HG03378 (cell line): ENCODE data around the gene SDC1.
"Not testable (repeated sequence)": the region's sequence is repeated elsewhere in the genome, so short reads cannot be mapped to it uniquely, and the experiment has no call there.

Experiments
- ATAC-seq: cut with Tn5 transposase; IDR thresholded peaks from one replicate; pipeline ENCODE4 v1.9.1; 2021; ENCODE audit warnings: mild to moderate bottlenecking, moderate library complexity; ENCODE audit not compliant: unreplicated experiment

SDC1 gene

GRCh38 chr2:20224716-20225293 lies at the start of gene SDC1:
Gene SDC1 (minus strand): TSS chr2:20225130. CDS start chr2:20224867, 263 bp downstream.
- ATAC-seq = peak; percentile 9

- no peak for ATAC-seq
Measured at GRCh38 chr2:20273042-20273441, 48.1 kb upstream of the SDC1 start.

- ATAC-seq = not testable (repeated sequence)
Measured at GRCh38 chr2:20268317-20268716, 43.4 kb upstream of the SDC1 start.

- ATAC-seq = no peak
Measured at GRCh38 chr2:20267529-20267928, 42.6 kb upstream of the SDC1 start.

- no peak for ATAC-seq
Measured at GRCh38 chr2:20264629-20265028, 39.7 kb upstream of the SDC1 start.

- ATAC-seq = no peak
Measured at GRCh38 chr2:20257411-20257810, 32.5 kb upstream of the SDC1 start.

- no peak for ATAC-seq
Measured at GRCh38 chr2:20254731-20255130, 29.8 kb upstream of the SDC1 start.

- ATAC-seq = no peak
Measured at GRCh38 chr2:20250436-20250835, 25.5 kb upstream of the SDC1 start.

GRCh38 chr2:20249170-20249569 lies 24.2 kb upstream of the SDC1 start:
- no peak for ATAC-seq

- ATAC-seq = no peak
Measured at GRCh38 chr2:20247084-20247483, 22.2 kb upstream of the SDC1 start.

- ATAC-seq = not testable (repeated sequence)
Measured at GRCh38 chr2:20243637-20244036, 18.7 kb upstream of the SDC1 start.

GRCh38 chr2:20242727-20243377 lies 17.9 kb upstream of the SDC1 start:
- no peak for ATAC-seq

GRCh38 chr2:20241973-20242726 lies 17.2 kb upstream of the SDC1 start:
- ATAC-seq = no peak

- ATAC-seq = not testable (repeated sequence)
Measured at GRCh38 chr2:20240291-20240690, 15.4 kb upstream of the SDC1 start.

- no peak for ATAC-seq
Measured at GRCh38 chr2:20236496-20236895, 11.6 kb upstream of the SDC1 start.

GRCh38 chr2:20235655-20236305 lies 10.8 kb upstream of the SDC1 start:
- ATAC-seq = no peak

- ATAC-seq = not testable (repeated sequence)
Measured at GRCh38 chr2:20234597-20234996, 9.7 kb upstream of the SDC1 start.

- no peak for ATAC-seq
Measured at GRCh38 chr2:20232837-20233207, 7.9 kb upstream of the SDC1 start.

GRCh38 chr2:20231598-20232026 lies 6.7 kb upstream of the SDC1 start:
- no peak for ATAC-seq

GRCh38 chr2:20231159-20231558 lies 6.2 kb upstream of the SDC1 start:
- no peak for ATAC-seq

- ATAC-seq = no peak
Measured at GRCh38 chr2:20230114-20230425, 5.1 kb upstream of the SDC1 start.
